ENCODE data around the gene CELSR1. TPM values are rescaled to one million over a fixed set of nuclear protein-coding genes. Genes with fewer than 3 reads are reported as not detected.

The CELSR1 gene
- polyA plus RNA-seq, 1 experiment = 1.0 TPM

DNA sequence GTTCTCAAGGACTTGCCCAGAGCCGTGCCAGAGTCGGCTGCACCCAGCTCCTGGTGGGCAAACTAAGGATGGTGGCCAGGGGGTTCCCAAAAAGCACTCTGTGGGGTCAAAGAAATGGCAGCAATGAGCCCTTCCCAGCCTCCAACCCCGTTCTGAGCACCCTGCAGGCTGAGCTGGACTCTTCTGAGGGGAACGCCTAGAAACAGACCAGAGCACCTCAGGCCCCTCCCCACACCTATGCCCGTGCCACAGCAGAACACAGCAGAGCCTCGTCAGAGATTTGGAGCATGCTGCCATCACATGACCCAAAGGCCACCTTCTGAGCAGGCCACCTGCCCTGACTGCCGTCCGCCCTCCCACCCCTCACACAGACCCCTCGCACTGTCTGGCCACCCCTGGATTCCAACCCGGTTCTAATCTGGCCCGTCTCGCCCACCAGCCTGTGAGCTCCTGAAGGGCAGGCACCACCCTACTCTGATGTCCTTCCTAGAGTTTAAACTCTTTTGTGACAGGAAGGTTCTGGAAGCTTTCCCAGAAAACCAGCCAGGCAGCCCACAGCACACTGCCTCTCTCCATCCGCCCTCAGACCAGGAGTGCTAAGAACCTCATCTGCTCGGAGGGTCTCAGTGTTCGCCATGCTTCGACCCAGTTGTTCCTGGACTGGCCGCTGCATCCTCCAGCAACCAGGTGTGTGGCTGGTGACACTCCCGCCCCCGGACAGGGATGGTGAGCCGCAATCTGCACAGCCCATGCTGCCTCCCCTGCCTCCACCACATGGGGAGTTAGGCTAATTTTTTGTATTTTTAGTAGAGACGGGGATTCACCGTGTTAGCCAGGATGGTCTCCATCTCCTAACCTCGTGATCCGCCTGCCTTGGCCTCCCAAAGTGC, 97.6 kb downstream of the CELSR1 start:
- H3K27me3 ChIP-seq (ENCODE audit: control insufficient read depth, insufficient read depth, low read length) = no peaks in the 10 kb centered on the region
- TF ChIP-seq, protein P1, sequence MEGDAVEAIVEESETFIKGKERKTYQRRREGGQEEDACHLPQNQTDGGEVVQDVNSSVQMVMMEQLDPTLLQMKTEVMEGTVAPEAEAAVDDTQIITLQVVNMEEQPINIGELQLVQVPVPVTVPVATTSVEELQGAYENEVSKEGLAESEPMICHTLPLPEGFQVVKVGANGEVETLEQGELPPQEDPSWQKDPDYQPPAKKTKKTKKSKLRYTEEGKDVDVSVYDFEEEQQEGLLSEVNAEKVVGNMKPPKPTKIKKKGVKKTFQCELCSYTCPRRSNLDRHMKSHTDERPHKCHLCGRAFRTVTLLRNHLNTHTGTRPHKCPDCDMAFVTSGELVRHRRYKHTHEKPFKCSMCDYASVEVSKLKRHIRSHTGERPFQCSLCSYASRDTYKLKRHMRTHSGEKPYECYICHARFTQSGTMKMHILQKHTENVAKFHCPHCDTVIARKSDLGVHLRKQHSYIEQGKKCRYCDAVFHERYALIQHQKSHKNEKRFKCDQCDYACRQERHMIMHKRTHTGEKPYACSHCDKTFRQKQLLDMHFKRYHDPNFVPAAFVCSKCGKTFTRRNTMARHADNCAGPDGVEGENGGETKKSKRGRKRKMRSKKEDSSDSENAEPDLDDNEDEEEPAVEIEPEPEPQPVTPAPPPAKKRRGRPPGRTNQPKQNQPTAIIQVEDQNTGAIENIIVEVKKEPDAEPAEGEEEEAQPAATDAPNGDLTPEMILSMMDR (IDR thresholded peaks at IDR 0.05; ENCODE audit: insufficient read depth, low read depth, low read length) = no peak
- no peak overlapping the region for H3K4me3 ChIP-seq (ENCODE audit: low read depth, low read length)
- ChIA-PET CTCF (interaction anchor here (0.6 to 1.1 kb wide), 2 partner anchors 11 to 102 kb away, joined by 3 to 5 read pairs; no protein-coding TSS in a partner anchor), POLR2A (no interaction called here)
- H3K36me3 ChIP-seq (ENCODE audit: control insufficient read depth, insufficient read depth, low read length) = no peaks in the 10 kb centered on the region
- no peak for DNase-seq (ENCODE audit: low read depth)

DNA sequence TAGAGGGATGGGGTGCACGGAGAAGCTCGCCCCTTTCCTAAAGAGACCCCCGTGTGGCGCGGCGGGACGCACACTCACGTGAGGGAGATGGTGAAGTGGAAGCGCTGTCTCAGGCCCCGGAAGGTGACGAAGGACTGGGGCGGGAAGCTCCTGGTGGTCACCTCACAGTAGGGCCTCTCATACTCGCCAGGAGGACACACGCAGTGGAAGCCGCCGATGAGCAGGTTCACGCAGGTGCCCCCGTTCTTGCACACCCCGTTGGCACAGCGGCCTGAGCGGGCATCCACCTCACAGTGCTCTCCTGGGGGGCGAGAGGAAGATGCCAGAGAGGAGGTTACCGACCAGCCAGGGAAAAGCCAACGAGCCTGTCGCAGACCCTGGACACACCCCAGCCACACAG, 98.3 kb downstream of the CELSR1 start:
- ChIA-PET CTCF (interaction anchor here (1.1 kb wide), 1 partner anchor 12 kb away, joined by 5 read pairs; no protein-coding TSS in a partner anchor), POLR2A (no interaction called here)
- H3K36me3 ChIP-seq (ENCODE audit: control insufficient read depth, insufficient read depth, low read length) = no peaks in the 10 kb centered on the region
- TF ChIP-seq, protein P1 (IDR thresholded peaks at IDR 0.05; ENCODE audit: insufficient read depth, low read depth, low read length) = no peak
- DNase-seq (ENCODE audit: low read depth) = no peak
- no peaks in the 10 kb centered on the region for H3K27me3 ChIP-seq (ENCODE audit: control insufficient read depth, insufficient read depth, low read length)
- H3K4me3 ChIP-seq (ENCODE audit: low read depth, low read length) = no peak overlapping the region

GRCh38 chr22:46437671-46438440, 99.6 kb downstream of the CELSR1 start:
- no peak for DNase-seq (ENCODE audit: low read depth)
- Histone ChIP-seq H3K27me3 (ENCODE audit: control insufficient read depth, insufficient read depth, low read length) (no peaks in the 10 kb centered on the region), H3K4me3 (ENCODE audit: low read depth, low read length) (no peak overlapping the region), H3K36me3 (ENCODE audit: control insufficient read depth, insufficient read depth, low read length) (no peaks in the 10 kb centered on the region)
- POLR2A ChIA-PET = no interaction called here
- TF ChIP-seq, protein P1 (IDR thresholded peaks at IDR 0.05; ENCODE audit: insufficient read depth, low read depth, low read length) = no peak
- CTCF ChIA-PET = no interaction called here

- Histone ChIP-seq H3K36me3 (ENCODE audit: control insufficient read depth, insufficient read depth, low read length) (no peaks in the 10 kb centered on the region), H3K4me3 (ENCODE audit: low read depth, low read length) (no peak overlapping the region), H3K27me3 (ENCODE audit: control insufficient read depth, insufficient read depth, low read length) (no peaks in the 10 kb centered on the region)
- ChIA-PET CTCF (interaction anchor here (0.8 kb wide), 1 partner anchor 21 kb away, joined by 3 read pairs; no protein-coding TSS in a partner anchor), POLR2A (no interaction called here)
- TF ChIP-seq, protein P1 (IDR thresholded peaks at IDR 0.05; ENCODE audit: insufficient read depth, low read depth, low read length) = no peak
- no peak for DNase-seq (ENCODE audit: low read depth)
These were observed 100.7 kb downstream of the CELSR1 start for GRCh38 chr22:46436595-46437175.

- CTCF ChIA-PET = no interaction called here
- Histone ChIP-seq H3K27me3 (ENCODE audit: control insufficient read depth, insufficient read depth, low read length) (peaks cover 2% of the 10 kb centered on the region; the same call in 1 of the 2 replicates), H3K36me3 (ENCODE audit: control insufficient read depth, insufficient read depth, low read length) (no peaks in the 10 kb centered on the region), H3K4me3 (ENCODE audit: low read depth, low read length) (no peak overlapping the region)
- no peak for DNase-seq (ENCODE audit: low read depth)
- POLR2A ChIA-PET = no interaction called here
- TF ChIP-seq, protein P1 (IDR thresholded peaks at IDR 0.05; ENCODE audit: insufficient read depth, low read depth, low read length) = no peak
These were observed 104.1 kb downstream of the CELSR1 start for GRCh38 chr22:46433318-46433717.
